Mucosa of rectum (tissue), 2 donors: Measurements from ENCODE around the gene KHSRP.

Source experiments
- H3K27ac ChIP-seq, 2 donors: one replicate each; pipeline ENCODE4 v1.7.0; 2013; ENCODE audit warnings: inconsistent platforms in 2 of 2, low read depth in 2 of 2, low read length in 2 of 2
- H3K27me3 ChIP-seq, 2 donors: one replicate each; pipeline ENCODE4 v1.7.0; 2013; ENCODE audit warnings: low read length in 2 of 2; ENCODE audit not compliant: control insufficient read depth in 2 of 2, insufficient read depth in 2 of 2
- H3K36me3 ChIP-seq, 2 donors: one replicate each; pipeline ENCODE4 v1.7.0; 2013; ENCODE audit warnings: low read length in 2 of 2; ENCODE audit not compliant: control insufficient read depth in 2 of 2, insufficient read depth in 2 of 2
- H3K4me1 ChIP-seq, 2 donors: one replicate each; pipeline ENCODE4 v1.7.0; 2013; ENCODE audit warnings: low read length in 2 of 2, mild to moderate bottlenecking in 1 of 2; ENCODE audit not compliant: control insufficient read depth in 2 of 2, insufficient read depth in 2 of 2
- H3K4me3 ChIP-seq, 2 donors: one replicate each; pipeline ENCODE4 v1.7.0; 2013; ENCODE audit warnings: low read length in 2 of 2
- H3K9ac ChIP-seq, 2 donors: one replicate each; pipeline ENCODE4 v1.7.0; 2013; ENCODE audit warnings: low read length in 2 of 2, low read depth in 1 of 2, mild to moderate bottlenecking in 1 of 2
- H3K9me3 ChIP-seq, 2 donors: one replicate each; pipeline ENCODE4 v1.7.0; 2013; ENCODE audit warnings: low read length in 2 of 2; ENCODE audit not compliant: control insufficient read depth in 2 of 2
- donor health status: healthy.
- donor health status: Normal muscosa, but diverticular disease.

Gene KHSRP

DNA sequence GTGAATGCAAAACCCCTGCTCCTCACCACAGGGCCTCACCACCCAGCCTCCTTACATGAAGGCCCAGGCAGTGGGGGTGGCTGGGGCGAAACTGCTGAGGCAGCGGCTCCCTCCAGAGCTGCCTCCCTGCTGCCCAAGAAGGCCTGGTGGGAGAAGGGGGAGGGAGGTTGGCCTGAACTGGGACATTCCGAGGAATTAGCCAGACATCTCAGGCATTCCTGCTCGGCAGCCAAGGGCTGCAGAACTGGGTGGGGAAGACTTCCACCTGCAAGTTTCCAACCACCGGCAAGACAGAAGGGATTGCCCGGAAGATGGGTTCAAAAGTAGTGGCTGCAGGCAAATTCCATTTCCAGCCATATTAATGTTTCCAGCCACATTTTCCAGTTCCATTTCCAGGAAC lies 46.6 kb downstream of the KHSRP start:
- H3K4me3 ChIP-seq = no peak overlapping the region
- H3K4me1 ChIP-seq = peaks cover 4 to 6% of the 10 kb centered on the region in 2 donors
- no peak overlapping the region for H3K27ac ChIP-seq
- H3K36me3 ChIP-seq = peaks cover 37 to 38% of the 10 kb centered on the region in 2 donors
- no peaks in the 10 kb centered on the region for H3K27me3 ChIP-seq
- H3K9me3 ChIP-seq = no peaks in the 10 kb centered on the region
- no peak overlapping the region for H3K9ac ChIP-seq

DNA sequence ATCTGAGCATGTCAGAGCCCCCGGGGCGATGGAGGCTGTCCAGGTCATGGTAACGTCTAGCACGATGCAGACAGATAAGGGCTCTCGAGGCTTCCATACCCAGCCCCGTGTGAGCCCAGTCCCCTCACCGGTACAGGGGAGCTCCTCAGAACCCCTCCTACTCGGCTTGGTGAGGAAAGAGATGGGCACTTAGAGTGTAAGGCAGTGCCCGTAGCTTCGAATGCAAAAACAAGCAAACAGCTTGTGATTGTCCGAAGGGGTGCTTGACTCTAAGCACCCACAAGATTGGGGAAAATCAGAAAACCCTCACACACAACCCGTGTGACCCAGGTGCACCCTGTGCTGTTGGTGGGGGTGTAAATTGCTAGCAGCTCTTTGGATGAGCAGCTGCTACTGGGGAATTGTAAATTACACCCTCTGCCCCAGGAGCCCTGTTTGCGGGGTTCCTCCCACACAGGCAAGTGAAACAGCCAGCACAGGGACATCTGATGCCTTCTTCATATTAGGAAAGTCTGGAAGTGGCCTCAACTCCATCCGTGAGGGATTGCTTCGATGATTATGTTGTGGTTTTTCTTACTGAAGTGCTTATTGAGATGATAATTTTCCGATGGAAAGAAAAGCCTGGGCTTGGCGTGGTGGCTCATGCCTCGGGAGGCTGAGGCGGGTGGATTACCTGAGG lies 48.0 kb downstream of the KHSRP start:
- no peaks in the 10 kb centered on the region for H3K27me3 ChIP-seq
- H3K9me3 ChIP-seq = no peaks in the 10 kb centered on the region
- peaks cover 28 to 32% of the 10 kb centered on the region in 2 donors for H3K36me3 ChIP-seq
- H3K4me1 ChIP-seq = peaks cover 4 to 13% of the 10 kb centered on the region in 2 donors
- H3K27ac ChIP-seq = no peak overlapping the region
- H3K9ac ChIP-seq = no peak overlapping the region
- no peak overlapping the region for H3K4me3 ChIP-seq

GRCh38 chr19:6375411-6376010 lies 49.1 kb downstream of the KHSRP start, which contains the start of gene PSPN:
TSS of gene PSPN (minus strand) at chr19:6375933. CDS start at chr19:6375849, 84 bp downstream.
- Histone ChIP-seq H3K27ac (no peak within 1 kb of the TSS), H3K27me3 (no peaks in the 10 kb centered on the region), H3K9ac (no peak within 1 kb of the TSS), H3K36me3 (peaks cover 16 to 20% of the 10 kb centered on the region in 2 donors), H3K4me3 (no peak within 1 kb of the TSS), H3K4me1 (peaks cover 4 to 13% of the 10 kb centered on the region in 2 donors), H3K9me3 (no peaks in the 10 kb centered on the region)

- no peaks in the 10 kb centered on the region for H3K27me3 ChIP-seq
- H3K36me3 ChIP-seq = peaks cover 10 to 14% of the 10 kb centered on the region in 2 donors
- no peaks in the 10 kb centered on the region for H3K9me3 ChIP-seq
- H3K27ac ChIP-seq = no peak overlapping the region
- H3K9ac ChIP-seq = no peak overlapping the region
- no peak overlapping the region for H3K4me3 ChIP-seq
- H3K4me1 ChIP-seq = peaks cover 4 to 13% of the 10 kb centered on the region in 2 donors
Measured at GRCh38 chr19:6374711-6375410, 49.8 kb downstream of the KHSRP start.

GRCh38 chr19:6374161-6374709 lies 50.4 kb downstream of the KHSRP start:
- H3K9me3 ChIP-seq = no peaks in the 10 kb centered on the region
- peak overlapping the region in 1 of 2 donors; percentile 53 for H3K4me3 ChIP-seq
- no peaks in the 10 kb centered on the region for H3K27me3 ChIP-seq
- peaks cover 6 to 12% of the 10 kb centered on the region in 2 donors for H3K36me3 ChIP-seq
- no peak overlapping the region for H3K9ac ChIP-seq
- H3K27ac ChIP-seq = peak overlapping the region; percentile 65 to 100
- peaks cover 4 to 13% of the 10 kb centered on the region in 2 donors for H3K4me1 ChIP-seq

DNA sequence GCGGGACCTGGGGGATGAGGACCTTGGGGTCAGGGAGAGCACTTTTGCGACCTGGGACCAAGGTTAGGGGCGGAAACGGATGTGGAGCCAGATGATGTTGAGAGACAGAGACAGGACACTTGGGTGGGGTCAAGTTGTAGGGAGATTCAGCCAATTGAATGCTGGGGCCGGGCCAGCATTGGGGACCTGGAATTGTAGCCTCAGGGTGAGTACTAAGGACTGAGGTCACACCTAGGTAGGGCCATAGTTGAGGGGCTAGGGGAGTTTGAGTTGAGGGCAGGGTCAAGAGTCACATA lies 50.9 kb downstream of the KHSRP start:
- peak overlapping the region; percentile 65 to 100 for H3K27ac ChIP-seq
- peaks cover 4 to 13% of the 10 kb centered on the region in 2 donors for H3K4me1 ChIP-seq
- no peaks in the 10 kb centered on the region for H3K9me3 ChIP-seq
- H3K27me3 ChIP-seq = no peaks in the 10 kb centered on the region
- H3K36me3 ChIP-seq = peaks cover 6 to 12% of the 10 kb centered on the region in 2 donors
- peak overlapping the region in 1 of 2 donors; percentile 51 for H3K9ac ChIP-seq
- peak overlapping the region; percentile 53 to 63 for H3K4me3 ChIP-seq

- Histone ChIP-seq H3K9me3 (no peaks in the 10 kb centered on the region), H3K27ac (peak overlapping the region; percentile 100), H3K27me3 (no peaks in the 10 kb centered on the region), H3K9ac (peak overlapping the region; percentile 77 to 99), H3K4me3 (peak overlapping the region; percentile 80 to 88), H3K4me1 (peaks cover 4 to 13% of the 10 kb centered on the region in 2 donors), H3K36me3 (peaks cover 11 to 12% of the 10 kb centered on the region in 2 donors)
Measured at GRCh38 chr19:6373096-6373812, 51.4 kb downstream of the KHSRP start.

DNA sequence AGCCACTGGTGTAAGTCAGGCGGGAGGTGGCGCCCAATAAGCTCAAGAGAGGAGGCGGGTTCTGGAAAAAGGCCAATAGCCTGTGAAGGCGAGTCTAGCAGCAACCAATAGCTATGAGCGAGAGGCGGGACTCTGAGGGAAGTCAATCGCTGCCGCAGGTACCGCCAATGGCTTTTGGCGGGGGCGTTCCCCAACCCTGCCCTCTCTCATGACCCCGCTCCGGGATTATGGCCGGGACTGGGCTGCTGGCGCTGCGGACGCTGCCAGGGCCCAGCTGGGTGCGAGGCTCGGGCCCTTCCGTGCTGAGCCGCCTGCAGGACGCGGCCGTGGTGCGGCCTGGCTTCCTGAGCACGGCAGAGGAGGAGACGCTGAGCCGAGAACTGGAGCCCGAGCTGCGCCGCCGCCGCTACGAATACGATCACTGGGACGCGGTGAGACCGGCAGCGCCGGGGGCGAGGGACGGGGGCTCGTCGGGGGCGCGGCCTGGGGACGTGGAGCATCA lies 52.0 kb downstream of the KHSRP start, which contains the start of gene ALKBH7:
Gene ALKBH7, plus strand, starts transcription at position 201 of the 502 bp plus-strand sequence. Its CDS starts 27 bp downstream, at position 228.
- Histone ChIP-seq H3K9me3 (no peaks in the 10 kb centered on the region), H3K27ac (peak within 1 kb of the TSS; percentile 100), H3K4me1 (peaks cover 4 to 13% of the 10 kb centered on the region in 2 donors), H3K4me3 (peak within 1 kb of the TSS; percentile 80 to 88), H3K9ac (peak within 1 kb of the TSS; percentile 92 to 99), H3K36me3 (peaks cover 12 to 16% of the 10 kb centered on the region in 2 donors), H3K27me3 (no peaks in the 10 kb centered on the region)

GRCh38 chr19:6364353-6364752 lies 60.3 kb downstream of the KHSRP start:
- Histone ChIP-seq H3K27me3 (no peaks in the 10 kb centered on the region), H3K4me3 (no peak overlapping the region), H3K36me3 (peaks cover 18 to 25% of the 10 kb centered on the region in 2 donors), H3K9ac (no peak overlapping the region), H3K4me1 (peaks cover 7 to 9% of the 10 kb centered on the region in 2 donors), H3K27ac (no peak overlapping the region), H3K9me3 (no peaks in the 10 kb centered on the region)
